ENCODE data around the gene LCLAT1.
"Not testable (repeated sequence)": the region's sequence is repeated elsewhere in the genome, so short reads cannot be mapped to it uniquely, and the experiment has no call there.

Gene LCLAT1

GRCh38 chr2:30492185-30492584 lies 45.1 kb downstream of the LCLAT1 start:
- no peak for DNase-seq

GRCh38 chr2:30492619-30493018 lies 45.6 kb downstream of the LCLAT1 start:
- DNase-seq, result no peak

DNA sequence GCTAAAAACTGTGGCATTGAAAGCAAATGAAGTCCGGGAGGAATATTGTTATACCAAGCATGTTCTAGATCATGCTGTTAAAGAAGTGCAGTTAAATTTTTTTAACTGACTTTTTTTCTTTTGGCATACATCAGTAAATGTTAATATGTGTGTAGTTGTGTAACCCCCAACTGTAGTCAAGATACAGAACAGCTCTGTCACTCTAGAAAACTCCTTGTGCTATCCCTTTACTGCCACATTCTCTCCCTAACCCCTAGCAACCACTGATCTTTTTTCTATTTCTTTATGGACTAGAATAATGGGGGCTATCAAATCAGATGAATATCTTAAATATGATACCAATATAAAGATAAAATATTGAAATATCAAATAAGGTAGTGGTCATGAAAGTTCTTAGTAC lies 46.4 kb downstream of the LCLAT1 start:
- no peak for DNase-seq

DNA sequence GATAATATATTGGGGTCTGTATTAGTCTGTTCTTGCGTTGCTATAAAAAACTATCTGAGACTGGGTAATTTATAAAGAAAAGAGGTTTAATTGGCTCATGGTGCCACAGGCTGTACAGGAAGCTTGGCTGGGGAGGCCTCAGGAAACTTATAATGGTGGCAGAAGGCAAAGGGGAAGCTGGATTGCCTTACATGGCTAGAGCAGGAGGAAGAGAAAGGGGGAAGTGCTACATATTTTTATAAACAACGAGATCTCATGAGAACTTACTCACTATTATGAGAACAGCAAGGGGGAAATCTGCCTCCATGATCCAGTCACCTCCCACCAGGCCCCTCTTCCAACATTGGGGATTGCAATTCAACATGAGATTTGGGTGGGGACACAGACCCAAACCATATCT lies 48.9 kb downstream of the LCLAT1 start:
- not testable (repeated sequence) for DNase-seq

DNA sequence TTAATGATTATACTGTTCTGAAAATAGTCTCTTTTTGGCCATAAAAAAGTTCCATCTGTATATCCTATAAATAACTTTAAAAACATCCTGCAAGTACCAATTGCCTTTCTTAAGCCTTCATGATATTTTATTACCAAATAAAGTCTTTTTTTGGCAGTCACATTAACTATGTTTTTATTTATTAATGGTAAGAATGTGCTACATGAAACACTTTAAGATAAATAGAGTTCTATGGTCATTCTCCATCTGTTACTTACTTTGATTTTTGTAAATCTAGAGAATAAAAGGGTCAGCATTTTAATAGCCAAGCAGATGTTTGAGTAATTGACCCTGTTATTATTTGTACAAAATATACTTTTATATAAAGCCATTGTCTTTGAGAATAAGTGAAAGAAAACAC lies 52.6 kb downstream of the LCLAT1 start:
- no peak for DNase-seq

DNA sequence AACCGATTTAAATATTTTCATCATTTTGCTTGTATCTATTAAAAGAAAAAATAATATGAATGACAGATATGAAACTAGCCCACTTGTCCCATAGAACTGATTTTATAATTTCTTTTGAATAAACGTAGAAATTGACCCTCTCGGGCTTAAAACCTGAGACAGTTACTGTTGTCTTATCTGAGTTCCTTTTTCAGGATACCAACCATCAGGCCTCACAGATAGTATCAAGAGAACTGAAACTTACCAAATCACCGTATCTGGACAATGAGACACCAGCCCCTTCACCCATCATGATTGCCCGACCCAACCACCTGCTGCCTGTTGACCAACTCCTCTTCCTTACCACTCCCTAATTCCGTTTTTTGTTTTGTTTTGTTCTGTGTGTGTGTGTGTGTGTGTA lies 53.7 kb downstream of the LCLAT1 start:
- DNase-seq, result no peak

GRCh38 chr2:30502310-30502709 lies 55.3 kb downstream of the LCLAT1 start:
- no peak for DNase-seq

DNA sequence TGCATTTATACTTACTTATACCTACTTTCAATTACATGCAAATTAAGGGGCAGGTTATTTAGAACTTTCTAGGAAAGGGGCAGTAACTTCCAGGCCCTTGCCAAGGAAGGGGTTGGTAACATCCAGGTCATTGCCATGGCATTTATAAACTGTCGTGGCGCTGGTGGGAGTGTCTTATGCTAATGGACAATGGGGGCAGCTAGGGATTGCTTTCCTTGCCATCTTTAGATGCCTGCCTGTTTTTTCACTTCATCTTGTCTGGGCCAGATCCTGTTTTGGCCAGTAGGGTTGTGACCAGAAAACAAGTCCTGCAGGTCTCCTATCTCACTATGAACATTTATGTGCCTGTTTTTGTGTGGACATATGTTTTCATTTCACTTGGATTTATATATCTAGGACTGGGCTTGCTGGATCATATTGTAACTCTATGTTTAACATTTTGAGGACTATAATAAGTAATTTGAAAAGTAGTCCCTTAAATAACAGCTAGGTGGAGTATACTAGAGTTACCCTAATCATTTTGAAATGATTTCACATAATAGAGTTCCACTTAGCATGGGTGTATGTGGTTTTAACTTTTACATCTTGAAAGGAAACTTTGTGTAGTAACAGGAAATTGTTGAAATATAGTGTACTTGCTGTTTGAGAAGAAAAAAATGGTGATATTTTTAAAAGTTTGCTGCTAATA lies 56.1 kb downstream of the LCLAT1 start:
- DNase-seq, result no peak

GRCh38 chr2:30503695-30504052 lies 56.6 kb downstream of the LCLAT1 start:
- DNase-seq, result no peak

DNA sequence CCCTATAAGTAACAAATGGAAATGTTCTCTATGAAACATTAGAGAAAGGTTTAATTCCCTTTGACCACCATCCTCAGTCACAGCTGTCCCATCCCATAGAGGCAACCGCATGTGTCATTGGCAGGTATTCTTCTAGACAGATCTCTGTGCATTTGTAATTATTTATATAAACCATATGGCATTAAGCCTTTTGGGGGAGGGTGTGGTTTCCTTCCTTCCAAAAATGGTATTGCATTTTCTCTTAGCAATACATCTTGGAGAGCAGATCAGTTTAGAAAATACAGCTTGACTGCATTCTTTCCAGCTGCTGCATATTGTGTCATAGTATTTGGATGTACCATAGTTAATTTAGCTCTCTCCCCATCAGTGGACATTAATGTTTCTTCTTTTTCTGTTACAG lies 57.7 kb downstream of the LCLAT1 start:
- no peak for DNase-seq

- no peak for DNase-seq
These were observed 58.6 kb downstream of the LCLAT1 start for GRCh38 chr2:30505500-30506180.

DNA sequence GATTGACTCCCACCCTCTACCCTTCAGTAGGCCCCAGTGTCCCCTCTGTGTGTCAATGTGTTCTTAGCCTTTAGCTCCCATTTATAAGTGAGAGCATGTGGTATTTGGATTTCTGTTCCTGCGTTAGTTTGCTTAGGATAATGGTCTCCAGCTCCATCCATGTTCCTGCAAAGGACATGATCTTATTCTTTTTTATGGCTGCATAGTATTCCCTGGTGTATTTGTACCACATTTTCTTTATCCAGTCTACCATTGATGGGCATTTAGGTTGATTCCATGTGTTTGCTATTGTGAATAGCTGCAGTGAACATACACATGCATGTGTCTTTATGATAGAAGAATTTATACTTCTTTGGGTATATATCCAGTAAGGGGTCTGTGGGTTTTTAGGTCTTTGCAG lies 60.4 kb downstream of the LCLAT1 start:
- DNase-seq, result not testable (repeated sequence)

GRCh38 chr2:30509716-30510115 lies 62.7 kb downstream of the LCLAT1 start:
- DNase-seq, result no peak

GRCh38 chr2:30510409-30510808 lies 63.4 kb downstream of the LCLAT1 start:
- DNase-seq, result no peak

DNA sequence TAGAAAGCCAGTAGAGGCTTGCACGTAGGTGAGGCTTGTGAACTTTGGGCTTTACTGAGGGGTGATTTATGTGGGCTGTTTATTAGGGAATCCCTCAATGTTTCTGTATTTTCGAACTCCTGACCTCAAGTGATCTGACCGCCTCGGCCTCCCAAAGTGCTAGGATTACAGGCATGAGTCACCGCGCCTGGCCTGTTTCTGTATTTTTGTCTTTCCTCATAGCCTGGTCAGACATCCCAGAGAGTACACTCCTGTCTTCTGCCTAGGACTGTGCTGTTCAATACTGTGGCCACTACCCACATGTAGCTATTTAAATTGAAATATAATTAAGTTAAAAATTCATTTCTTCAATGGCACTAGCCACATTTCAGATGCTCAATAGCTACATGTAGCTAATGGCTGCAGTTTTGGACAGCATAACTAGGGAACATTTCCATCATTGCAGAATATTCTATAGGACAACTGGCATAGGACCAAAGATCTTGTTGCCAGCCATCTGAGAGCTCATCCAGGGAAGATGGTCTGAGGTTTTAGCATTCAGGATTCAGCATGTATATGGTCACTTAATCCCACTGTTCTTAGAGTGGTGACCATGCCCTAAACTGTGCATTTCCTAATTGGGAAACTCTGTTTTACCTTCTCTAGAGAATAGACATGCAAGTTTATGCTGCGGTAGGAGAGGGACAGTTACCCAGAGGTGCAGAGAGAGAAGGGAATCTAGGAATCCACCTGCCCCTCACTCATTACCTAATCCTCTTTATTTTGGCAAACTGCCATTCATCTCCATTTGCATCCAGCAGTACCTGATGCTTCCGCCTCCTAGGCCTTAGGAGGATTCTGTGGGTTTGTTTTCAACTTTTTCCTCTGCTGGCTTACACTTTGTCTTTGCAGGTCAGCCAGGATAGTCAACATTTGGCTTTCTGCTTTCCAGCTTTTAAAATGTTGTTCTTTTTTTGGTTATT lies 64.4 kb downstream of the LCLAT1 start:
- peak; percentile 64 for DNase-seq

DNA sequence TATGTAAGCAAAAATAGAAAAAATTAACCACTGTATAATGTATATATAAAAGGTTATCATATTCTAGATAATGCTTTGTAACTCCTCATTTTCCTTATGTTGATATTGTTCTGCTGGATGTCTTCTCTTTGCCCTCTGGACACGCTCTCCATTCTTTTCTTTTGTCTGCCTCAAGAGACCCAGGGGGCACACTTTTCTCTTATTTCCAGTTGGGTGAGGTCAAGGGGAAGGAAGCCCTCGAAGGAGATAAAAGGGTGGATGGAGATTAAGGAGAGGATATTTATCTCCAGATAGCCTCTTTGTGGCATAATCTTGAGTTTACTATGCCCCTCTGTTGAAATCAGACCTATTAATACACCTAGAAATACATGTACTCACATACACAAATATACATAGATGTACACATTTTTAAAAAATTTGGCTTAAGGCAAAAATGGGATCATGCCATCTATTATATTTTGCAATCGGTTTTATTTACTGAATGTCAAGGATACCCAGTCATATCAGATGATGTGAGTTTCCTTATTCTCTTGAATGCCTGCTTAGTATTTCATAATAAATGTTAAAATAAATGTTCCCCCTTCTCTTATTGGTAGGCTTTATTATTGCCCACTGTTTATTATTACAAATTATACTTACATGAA lies 65.3 kb downstream of the LCLAT1 start:
- DNase-seq, result no peak

GRCh38 chr2:30513649-30514048 lies 66.6 kb downstream of the LCLAT1 start:
- DNase-seq, result not testable (repeated sequence)

DNA sequence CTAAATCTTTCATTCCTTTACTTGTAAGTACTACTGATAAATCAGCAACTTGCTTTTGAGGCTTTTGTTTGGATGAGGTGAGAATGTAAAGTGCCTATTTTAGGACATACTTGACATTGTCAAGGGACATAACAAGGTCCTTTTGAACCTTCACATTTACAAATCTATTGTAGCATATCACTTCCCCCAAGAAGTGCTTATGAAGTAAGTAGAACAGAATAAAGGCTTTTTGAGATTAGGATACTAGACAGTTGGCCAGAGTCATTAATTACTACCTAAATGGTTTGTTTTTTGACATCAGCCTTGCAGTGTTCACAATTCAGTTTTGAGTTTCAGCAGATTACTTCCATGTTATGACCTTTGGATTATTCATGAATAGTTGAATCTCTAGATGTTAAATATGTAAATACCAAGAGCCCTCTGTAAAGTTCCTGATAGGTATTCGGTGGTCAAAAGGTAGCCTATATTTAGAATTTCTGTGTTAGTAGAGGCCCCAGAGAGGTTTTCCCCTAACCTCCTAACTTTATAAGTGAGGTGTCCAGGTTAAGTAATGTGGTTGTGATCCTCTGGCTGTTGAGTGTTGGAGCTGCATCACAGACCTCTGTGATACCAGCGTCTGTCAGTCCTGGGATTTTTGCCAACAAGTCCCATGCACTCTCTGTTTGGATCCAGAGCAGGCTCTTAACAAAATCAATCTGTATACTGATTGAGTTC lies 67.2 kb downstream of the LCLAT1 start:
- peak; percentile 56 for DNase-seq

GRCh38 chr2:30514848-30515435 lies 67.9 kb downstream of the LCLAT1 start:
- DNase-seq, result no peak

- DNase-seq, result no peak
These were observed 69.1 kb downstream of the LCLAT1 start for GRCh38 chr2:30516166-30516565.

DNA sequence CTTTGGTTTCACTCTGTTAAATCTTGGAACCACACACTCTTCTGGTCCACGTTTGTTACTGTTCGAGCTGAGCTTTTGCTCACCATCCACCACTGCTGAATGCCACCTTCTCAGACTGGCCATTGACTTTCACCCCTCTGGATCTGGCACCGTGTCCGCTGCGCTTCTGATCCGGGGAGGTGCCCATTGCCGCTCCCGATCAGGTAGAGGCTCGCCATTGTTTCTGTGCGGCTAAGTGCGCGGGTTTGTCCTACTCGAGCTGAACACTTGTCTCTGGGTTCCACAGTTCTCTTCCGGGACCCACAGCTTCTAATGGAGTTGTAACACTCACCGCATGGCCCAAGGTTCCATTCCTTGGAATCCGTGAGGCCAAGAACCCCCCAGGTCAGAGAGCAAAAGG lies 72.8 kb downstream of the LCLAT1 start:
- no peak for DNase-seq

DNA sequence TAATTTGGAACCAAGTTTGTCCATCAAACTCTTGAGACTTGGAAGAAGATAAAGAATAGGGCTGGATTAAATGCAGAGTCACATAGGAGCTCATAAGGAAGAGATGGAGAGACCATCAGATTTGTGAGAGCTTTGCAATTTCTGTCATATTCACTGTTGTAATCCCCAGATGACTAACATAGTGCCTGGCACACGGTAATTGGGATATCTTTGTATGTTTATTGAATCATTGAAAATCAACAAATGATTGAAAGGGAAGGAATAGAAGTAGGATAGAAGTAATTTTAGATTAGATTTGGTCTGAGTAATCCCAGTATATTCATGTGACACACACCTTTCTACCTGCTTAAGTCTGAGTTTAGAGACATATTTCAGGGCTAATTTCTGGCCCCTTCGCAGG lies 75.4 kb downstream of the LCLAT1 start:
- DNase-seq, result no peak
